Measurements from ENCODE around the gene RTEL1.

The RTEL1 gene

DNA sequence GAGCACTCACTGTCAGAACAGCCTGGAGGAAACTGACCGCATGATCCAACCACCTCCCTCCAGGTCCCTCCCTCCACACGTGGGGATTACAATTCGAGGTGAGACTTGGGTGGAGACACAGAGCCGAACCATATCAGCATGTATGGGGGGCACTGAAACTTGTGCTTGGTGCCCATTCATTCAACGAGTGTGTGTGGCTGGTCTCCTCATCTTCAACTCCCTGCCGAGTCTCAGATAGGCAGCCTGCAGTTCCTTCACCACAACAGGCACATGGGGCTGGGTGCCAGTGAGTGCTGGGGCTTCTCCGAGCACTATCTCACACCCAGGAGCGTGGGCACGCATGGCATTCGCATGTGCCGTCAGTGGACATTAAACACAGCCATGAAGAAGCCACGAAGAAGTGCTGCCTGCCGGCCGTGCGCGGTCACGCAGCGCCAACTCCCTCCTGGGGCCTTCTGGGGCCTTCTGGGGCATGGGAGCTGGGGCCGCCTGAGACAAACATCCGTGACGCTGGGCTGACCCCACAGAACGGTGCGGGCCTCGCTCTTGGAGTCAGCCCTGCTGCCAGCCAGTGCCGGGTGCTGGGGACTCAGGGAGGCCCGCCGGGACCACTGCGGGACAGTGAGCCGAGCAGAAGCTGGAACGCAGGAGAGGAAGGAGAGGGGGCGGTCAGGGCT, 714 bp upstream of the RTEL1 start (continued):
- TF ChIP-seq, protein P1, sequence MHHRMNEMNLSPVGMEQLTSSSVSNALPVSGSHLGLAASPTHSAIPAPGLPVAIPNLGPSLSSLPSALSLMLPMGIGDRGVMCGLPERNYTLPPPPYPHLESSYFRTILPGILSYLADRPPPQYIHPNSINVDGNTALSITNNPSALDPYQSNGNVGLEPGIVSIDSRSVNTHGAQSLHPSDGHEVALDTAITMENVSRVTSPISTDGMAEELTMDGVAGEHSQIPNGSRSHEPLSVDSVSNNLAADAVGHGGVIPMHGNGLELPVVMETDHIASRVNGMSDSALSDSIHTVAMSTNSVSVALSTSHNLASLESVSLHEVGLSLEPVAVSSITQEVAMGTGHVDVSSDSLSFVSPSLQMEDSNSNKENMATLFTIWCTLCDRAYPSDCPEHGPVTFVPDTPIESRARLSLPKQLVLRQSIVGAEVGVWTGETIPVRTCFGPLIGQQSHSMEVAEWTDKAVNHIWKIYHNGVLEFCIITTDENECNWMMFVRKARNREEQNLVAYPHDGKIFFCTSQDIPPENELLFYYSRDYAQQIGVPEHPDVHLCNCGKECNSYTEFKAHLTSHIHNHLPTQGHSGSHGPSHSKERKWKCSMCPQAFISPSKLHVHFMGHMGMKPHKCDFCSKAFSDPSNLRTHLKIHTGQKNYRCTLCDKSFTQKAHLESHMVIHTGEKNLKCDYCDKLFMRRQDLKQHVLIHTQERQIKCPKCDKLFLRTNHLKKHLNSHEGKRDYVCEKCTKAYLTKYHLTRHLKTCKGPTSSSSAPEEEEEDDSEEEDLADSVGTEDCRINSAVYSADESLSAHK (tag by site-specific recombination; IDR thresholded peaks at IDR 0.05) = 0 out of 2 replicates have a peak, but pooled peaks have one; percentile 3
- TF ChIP-seq GLIS1 (tag by site-specific recombination; IDR thresholded peaks at IDR 0.05) = peak; percentile 38; the same call in 1 of the 2 replicates

DNA sequence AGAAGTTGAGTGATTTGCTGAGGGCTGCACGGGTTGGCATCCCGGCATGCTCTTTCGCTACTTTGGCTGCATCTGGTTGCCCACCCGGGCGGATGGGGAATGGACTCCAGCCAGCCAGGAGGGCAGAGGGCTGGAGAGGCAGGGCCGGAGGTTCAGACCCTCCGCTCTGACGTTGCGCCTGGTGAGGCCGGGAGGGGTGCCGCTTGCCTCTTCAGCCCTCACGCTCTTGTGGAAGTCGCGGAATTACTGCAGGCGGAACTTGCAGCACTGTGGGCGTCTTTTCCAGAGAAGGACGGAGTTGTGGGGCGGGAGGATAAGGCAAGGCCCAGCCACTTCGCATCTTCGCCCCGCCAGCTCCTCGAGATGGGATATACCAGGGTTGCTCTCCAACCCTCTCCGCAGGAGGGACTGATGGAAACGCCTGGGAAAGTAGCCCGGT, 656 bp downstream of the RTEL1 start:
- H3K4me3 ChIP-seq (ENCODE audit: low read depth, low read length) = peak overlapping the region; percentile 93
- ChIA-PET CTCF (no interaction called here), POLR2A (interaction anchor here (0.8 to 1.7 kb wide), 17 partner anchors 9 to 322 kb away, joined by 3 to 15 read pairs (median 4); partner anchors contain the start of genes ARFRP1, GMEB2, HELZ2 and PRPF6)
- no peaks in the 10 kb centered on the region for H3K4me1 ChIP-seq (ENCODE audit: control insufficient read depth, insufficient read depth, low read length)
- H3K9me3 ChIP-seq (ENCODE audit: control insufficient read depth, insufficient read depth, low read depth, low read length) = no peaks in the 10 kb centered on the region
- H3K27ac ChIP-seq (ENCODE audit: extremely low read depth, low read depth, low read length) = peak overlapping the region; percentile 81; the same call in 1 of the 2 replicates
- H3K36me3 ChIP-seq (ENCODE audit: control insufficient read depth in 2 of 2, insufficient read depth in 1 of 2, low read length in 2 of 2) = peaks cover 0 to 36% of the 10 kb centered on the region in 2 experiments; a peak in 1 of 3 replicates
- no peak for TF ChIP-seq ZFP69B (tag by site-specific recombination; IDR thresholded peaks at IDR 0.05)
- TF ChIP-seq, protein P2, sequence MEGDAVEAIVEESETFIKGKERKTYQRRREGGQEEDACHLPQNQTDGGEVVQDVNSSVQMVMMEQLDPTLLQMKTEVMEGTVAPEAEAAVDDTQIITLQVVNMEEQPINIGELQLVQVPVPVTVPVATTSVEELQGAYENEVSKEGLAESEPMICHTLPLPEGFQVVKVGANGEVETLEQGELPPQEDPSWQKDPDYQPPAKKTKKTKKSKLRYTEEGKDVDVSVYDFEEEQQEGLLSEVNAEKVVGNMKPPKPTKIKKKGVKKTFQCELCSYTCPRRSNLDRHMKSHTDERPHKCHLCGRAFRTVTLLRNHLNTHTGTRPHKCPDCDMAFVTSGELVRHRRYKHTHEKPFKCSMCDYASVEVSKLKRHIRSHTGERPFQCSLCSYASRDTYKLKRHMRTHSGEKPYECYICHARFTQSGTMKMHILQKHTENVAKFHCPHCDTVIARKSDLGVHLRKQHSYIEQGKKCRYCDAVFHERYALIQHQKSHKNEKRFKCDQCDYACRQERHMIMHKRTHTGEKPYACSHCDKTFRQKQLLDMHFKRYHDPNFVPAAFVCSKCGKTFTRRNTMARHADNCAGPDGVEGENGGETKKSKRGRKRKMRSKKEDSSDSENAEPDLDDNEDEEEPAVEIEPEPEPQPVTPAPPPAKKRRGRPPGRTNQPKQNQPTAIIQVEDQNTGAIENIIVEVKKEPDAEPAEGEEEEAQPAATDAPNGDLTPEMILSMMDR (tag by site-specific recombination; IDR thresholded peaks at IDR 0.05) = 0 out of 2 replicates have a peak, but pooled peaks have one; percentile 18
- TF ChIP-seq, protein P3, sequence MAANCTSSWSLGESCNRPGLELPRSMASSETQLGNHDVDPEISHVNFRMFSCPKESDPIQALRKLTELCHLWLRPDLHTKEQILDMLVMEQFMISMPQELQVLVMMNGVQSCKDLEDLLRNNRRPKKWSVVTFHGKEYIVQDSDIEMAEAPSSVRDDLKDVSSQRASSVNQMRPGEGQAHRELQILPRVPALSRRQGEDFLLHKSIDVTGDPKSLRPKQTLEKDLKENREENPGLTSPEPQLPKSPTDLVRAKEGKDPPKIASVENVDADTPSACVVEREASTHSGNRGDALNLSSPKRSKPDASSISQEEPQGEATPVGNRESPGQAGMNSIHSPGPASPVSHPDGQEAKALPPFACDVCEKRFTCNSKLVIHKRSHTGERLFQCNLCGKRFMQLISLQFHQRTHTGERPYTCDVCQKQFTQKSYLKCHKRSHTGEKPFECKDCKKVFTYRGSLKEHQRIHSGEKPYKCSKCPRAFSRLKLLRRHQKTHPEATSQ (tag by site-specific recombination; IDR thresholded peaks at IDR 0.05) = 0 out of 2 replicates have a peak, but pooled peaks have one; percentile 36
- peak; percentile 99 for TF ChIP-seq ZNF600 (tag by site-specific recombination; IDR thresholded peaks at IDR 0.05)
- TF ChIP-seq ZNF76 (tag by site-specific recombination; IDR thresholded peaks at IDR 0.05; ENCODE audit: borderline replicate concordance, low read depth) = peak; percentile 83
- TF ChIP-seq ZIC2 (tag by site-specific recombination; IDR thresholded peaks at IDR 0.05) = no peak
- TF ChIP-seq, protein P4, sequence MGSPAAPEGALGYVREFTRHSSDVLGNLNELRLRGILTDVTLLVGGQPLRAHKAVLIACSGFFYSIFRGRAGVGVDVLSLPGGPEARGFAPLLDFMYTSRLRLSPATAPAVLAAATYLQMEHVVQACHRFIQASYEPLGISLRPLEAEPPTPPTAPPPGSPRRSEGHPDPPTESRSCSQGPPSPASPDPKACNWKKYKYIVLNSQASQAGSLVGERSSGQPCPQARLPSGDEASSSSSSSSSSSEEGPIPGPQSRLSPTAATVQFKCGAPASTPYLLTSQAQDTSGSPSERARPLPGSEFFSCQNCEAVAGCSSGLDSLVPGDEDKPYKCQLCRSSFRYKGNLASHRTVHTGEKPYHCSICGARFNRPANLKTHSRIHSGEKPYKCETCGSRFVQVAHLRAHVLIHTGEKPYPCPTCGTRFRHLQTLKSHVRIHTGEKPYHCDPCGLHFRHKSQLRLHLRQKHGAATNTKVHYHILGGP (tag by site-specific recombination; IDR thresholded peaks at IDR 0.05) = no peak
- peak; percentile 25; the same call in 1 of the 2 replicates for TF ChIP-seq EGR2 (tag by site-specific recombination; IDR thresholded peaks at IDR 0.05; ENCODE audit: low read depth)
- TF ChIP-seq, protein P5, sequence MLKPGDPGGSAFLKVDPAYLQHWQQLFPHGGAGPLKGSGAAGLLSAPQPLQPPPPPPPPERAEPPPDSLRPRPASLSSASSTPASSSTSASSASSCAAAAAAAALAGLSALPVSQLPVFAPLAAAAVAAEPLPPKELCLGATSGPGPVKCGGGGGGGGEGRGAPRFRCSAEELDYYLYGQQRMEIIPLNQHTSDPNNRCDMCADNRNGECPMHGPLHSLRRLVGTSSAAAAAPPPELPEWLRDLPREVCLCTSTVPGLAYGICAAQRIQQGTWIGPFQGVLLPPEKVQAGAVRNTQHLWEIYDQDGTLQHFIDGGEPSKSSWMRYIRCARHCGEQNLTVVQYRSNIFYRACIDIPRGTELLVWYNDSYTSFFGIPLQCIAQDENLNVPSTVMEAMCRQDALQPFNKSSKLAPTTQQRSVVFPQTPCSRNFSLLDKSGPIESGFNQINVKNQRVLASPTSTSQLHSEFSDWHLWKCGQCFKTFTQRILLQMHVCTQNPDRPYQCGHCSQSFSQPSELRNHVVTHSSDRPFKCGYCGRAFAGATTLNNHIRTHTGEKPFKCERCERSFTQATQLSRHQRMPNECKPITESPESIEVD (tag by site-specific recombination; IDR thresholded peaks at IDR 0.05) = no peak
- TF ChIP-seq SP2 (tag by site-specific recombination; IDR thresholded peaks at IDR 0.05) = peak; percentile 92
- TF ChIP-seq GLIS1 (tag by site-specific recombination; IDR thresholded peaks at IDR 0.05) = 0 out of 2 replicates have a peak, but pooled peaks have one; percentile 5
- TF ChIP-seq ZBTB48 (tag by site-specific recombination; IDR thresholded peaks at IDR 0.05) = peak; percentile 6; the same call in 1 of the 2 replicates
- TF ChIP-seq ZBTB20 (tag by site-specific recombination; IDR thresholded peaks at IDR 0.05) = peak; percentile 87
- TF ChIP-seq ZNF837 (tag by site-specific recombination; IDR thresholded peaks at IDR 0.05) = 0 out of 2 replicates have a peak, but pooled peaks have one; percentile 33
- TF ChIP-seq, protein P6, sequence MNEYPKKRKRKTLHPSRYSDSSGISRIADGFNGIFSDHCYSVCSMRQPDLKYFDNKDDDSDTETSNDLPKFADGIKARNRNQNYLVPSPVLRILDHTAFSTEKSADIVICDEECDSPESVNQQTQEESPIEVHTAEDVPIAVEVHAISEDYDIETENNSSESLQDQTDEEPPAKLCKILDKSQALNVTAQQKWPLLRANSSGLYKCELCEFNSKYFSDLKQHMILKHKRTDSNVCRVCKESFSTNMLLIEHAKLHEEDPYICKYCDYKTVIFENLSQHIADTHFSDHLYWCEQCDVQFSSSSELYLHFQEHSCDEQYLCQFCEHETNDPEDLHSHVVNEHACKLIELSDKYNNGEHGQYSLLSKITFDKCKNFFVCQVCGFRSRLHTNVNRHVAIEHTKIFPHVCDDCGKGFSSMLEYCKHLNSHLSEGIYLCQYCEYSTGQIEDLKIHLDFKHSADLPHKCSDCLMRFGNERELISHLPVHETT (tag by site-specific recombination; IDR thresholded peaks at IDR 0.05) = no peak
- TF ChIP-seq ZNF10 (tag by site-specific recombination; IDR thresholded peaks at IDR 0.05) = no peak
- TF ChIP-seq, protein P7, sequence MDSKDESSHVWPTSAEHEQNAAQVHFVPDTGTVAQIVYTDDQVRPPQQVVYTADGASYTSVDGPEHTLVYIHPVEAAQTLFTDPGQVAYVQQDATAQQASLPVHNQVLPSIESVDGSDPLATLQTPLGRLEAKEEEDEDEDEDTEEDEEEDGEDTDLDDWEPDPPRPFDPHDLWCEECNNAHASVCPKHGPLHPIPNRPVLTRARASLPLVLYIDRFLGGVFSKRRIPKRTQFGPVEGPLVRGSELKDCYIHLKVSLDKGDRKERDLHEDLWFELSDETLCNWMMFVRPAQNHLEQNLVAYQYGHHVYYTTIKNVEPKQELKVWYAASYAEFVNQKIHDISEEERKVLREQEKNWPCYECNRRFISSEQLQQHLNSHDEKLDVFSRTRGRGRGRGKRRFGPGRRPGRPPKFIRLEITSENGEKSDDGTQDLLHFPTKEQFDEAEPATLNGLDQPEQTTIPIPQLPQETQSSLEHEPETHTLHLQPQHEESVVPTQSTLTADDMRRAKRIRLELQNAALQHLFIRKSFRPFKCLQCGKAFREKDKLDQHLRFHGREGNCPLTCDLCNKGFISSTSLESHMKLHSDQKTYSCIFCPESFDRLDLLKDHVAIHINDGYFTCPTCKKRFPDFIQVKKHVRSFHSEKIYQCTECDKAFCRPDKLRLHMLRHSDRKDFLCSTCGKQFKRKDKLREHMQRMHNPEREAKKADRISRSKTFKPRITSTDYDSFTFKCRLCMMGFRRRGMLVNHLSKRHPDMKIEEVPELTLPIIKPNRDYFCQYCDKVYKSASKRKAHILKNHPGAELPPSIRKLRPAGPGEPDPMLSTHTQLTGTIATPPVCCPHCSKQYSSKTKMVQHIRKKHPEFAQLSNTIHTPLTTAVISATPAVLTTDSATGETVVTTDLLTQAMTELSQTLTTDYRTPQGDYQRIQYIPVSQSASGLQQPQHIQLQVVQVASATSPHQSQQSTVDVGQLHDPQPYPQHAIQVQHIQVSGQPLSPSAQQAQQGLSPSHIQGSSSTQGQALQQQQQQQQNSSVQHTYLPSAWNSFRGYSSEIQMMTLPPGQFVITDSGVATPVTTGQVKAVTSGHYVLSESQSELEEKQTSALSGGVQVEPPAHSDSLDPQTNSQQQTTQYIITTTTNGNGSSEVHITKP (tag by site-specific recombination; IDR thresholded peaks at IDR 0.05) = no peak; the same call in 1 of the 2 replicates

All from HEK293 (cell line).